ENCODE data around the gene GLT1D1. TPM values are rescaled to one million over a fixed set of nuclear protein-coding genes. Genes with fewer than 3 reads are reported as not detected.

Gene GLT1D1
- total RNA-seq, 2 experiments from 2014 or later: 0.30 to 0.53 TPM

DNA sequence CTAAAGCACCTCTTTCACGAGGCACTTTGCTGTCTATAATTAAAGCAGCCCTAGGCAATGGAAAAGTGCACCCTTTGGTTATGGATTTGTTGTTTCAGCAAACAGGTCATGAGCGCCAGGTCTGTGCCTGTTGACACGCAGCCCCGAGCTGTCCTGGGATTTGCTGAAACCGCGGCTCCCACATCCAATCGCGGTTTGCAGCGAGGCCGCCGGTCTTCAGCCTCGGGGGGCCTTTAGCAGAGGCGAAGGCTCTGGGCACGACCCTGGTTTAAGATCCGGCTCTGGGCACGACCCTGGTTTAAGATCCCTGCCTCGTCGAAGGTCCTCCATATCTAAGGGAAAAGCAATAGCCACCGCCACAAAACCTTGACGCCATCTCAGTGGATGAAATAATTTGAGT, 79.2 kb downstream of the GLT1D1 start:
- ATAC-seq: no peak

DNA sequence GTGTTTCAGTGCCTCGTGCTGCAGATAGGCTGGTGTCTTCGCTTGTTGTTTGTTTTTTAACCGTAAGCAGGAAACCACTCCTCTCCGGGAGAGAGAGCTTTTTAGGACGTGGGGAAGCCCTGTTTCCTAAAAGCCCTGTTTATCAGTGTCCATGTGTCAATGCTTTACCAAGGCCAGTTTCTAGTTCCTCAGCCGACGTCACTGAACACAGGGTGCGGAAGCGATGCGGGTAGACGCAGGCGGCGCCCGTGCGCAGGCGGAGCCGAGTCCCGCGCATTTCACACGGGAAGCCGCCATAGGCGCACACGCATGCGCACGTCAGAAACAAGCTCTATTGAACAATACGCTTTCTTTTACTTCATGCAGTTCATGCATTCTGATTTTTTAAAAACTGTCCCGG, 79.8 kb downstream of the GLT1D1 start:
- intact Hi-C loops (cut with DNase I, micrococcal nuclease): no loop called here
- Mint-ChIP-seq H3K36me3 (ENCODE audit: low read depth) (no peaks in the 10 kb centered on the region), H3K4me1 (peaks cover 9% of the 10 kb centered on the region), H3K27ac (no peak overlapping the region), H3K27me3 (peaks cover 11% of the 10 kb centered on the region), H3K4me3 (no peak overlapping the region), H3K9me3 (ENCODE audit: low read depth) (no peaks in the 10 kb centered on the region)
- ChIA-PET CTCF (no interaction called here), POLR2A (no interaction called here)
- ATAC-seq (no peak), DNase-seq (no peak)

More for the DNA sequence above, 79.2 kb downstream of the GLT1D1 start:
- Mint-ChIP-seq H3K36me3 (ENCODE audit: low read depth) (no peaks in the 10 kb centered on the region), H3K9me3 (ENCODE audit: low read depth) (no peaks in the 10 kb centered on the region), H3K27me3 (peaks cover 8% of the 10 kb centered on the region), H3K27ac (no peak overlapping the region), H3K4me3 (no peak overlapping the region), H3K4me1 (peaks cover 9% of the 10 kb centered on the region)
- ChIA-PET POLR2A (no interaction called here), CTCF (no interaction called here)
- DNase-seq: no peak
- intact Hi-C loops (cut with DNase I, micrococcal nuclease): no loop called here

DNA sequence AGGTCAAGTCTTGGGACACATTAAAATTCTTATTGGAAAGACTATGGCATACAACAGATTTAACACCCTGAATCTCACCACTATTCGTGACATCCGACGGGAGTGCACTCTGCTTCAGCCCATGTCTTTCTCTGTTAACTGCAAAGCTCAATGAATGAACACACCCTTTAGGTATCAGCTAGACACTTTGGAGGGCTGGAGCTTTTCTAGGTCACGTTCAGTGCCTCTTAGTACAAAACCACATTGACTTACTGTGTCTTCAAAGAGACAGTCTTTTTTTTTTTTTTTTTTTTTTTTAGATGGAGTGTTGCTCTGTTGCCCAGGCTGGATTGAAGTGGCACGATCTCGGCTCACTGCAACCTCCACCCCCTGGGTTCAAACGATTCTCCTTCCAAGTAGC, 80.6 kb downstream of the GLT1D1 start:
- Mint-ChIP-seq H3K9me3 (ENCODE audit: low read depth) (no peaks in the 10 kb centered on the region), H3K4me3 (no peak overlapping the region), H3K36me3 (ENCODE audit: low read depth) (no peaks in the 10 kb centered on the region), H3K27me3 (peaks cover 11% of the 10 kb centered on the region), H3K4me1 (peaks cover 9% of the 10 kb centered on the region), H3K27ac (no peak overlapping the region)
- POLR2A ChIA-PET: no interaction called here
- intact Hi-C loops (cut with DNase I, micrococcal nuclease): no loop called here
- CTCF ChIA-PET: no interaction called here
- ATAC-seq (no peak), DNase-seq (no peak)

DNA sequence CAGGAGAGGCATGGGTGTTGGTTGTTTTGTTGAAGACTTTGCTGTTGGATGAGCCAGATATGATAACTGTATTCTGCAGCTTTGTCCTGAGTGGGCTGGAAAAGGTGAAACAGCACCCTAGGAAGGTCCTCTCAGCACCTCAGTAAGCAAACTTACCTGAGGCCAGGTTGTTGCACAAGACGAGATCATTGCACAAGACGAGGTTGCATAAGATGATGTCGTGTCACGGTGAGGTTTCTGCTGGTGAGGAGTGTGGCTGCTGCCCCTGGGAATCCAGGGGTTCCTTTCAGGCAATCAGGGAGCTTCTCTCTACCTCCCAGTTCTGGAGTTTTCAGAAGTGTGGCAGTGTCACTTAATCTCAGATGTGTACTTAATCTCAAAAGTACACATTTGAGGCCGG, 85.6 kb downstream of the GLT1D1 start:
- no peak overlapping the region for H3K4me3 Mint-ChIP-seq
- no peak overlapping the region for H3K27ac Mint-ChIP-seq
- no peaks in the 10 kb centered on the region for H3K36me3 Mint-ChIP-seq (ENCODE audit: low read depth)
- CTCF ChIA-PET: interaction anchor here (1.4 kb wide), 1 partner anchor 10 kb away, joined by 3 read pairs; no protein-coding TSS in a partner anchor
- intact Hi-C loops (cut with DNase I, micrococcal nuclease): no loop called here
- no peaks in the 10 kb centered on the region for H3K9me3 Mint-ChIP-seq (ENCODE audit: low read depth)
- POLR2A ChIA-PET: no interaction called here
- H3K4me1 Mint-ChIP-seq: no peaks in the 10 kb centered on the region
- ATAC-seq (no peak), DNase-seq (no peak)
- peaks cover 5% of the 10 kb centered on the region for H3K27me3 Mint-ChIP-seq

DNA sequence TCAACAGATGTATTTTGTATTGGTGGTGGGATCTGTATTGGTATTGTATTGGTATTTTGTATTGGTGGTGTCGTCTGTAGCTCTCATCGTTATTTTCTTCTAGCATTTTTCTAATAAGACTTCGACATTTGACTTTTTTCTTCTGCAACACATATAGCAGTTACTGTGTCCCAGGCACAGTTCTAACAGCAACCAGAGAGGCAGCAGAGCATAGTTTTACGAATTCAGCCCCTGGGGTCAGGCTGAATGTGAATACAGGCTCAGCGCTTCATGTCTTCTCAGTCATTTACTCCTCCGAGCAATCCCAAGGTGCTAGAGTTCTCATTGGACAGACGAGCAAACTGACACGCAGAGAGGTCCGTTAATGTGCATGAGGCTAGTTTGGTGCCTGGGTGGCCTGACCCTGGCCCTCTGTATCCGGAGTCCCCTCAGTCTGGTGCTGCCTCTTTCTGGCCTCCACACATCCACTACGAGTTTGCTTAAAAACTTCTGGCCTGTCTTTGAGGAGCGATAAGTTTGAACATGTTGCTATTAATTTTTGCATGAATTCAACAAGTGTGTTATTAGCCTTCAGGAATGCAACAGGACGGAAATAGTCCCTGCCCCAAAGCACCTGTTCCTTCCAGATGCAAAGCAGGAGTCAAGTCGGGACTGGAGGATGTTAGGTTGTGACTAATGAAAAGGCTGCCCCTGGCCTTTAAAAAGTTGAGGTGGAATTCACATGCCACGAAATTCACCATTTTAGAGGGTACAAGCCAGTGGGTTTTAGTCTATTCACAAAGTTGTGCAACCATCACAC, 87.0 kb downstream of the GLT1D1 start:
- ChIA-PET POLR2A (no interaction called here), CTCF (interaction anchor here (0.7 to 0.8 kb wide), 2 partner anchors 20 to 28 kb away, joined by 3 read pairs; no protein-coding TSS in a partner anchor)
- intact Hi-C loops (cut with DNase I, micrococcal nuclease): no loop called here
- ATAC-seq (no peak), DNase-seq (no peak)
- Mint-ChIP-seq H3K9me3 (ENCODE audit: low read depth) (no peaks in the 10 kb centered on the region), H3K36me3 (ENCODE audit: low read depth) (no peaks in the 10 kb centered on the region), H3K27me3 (peaks cover 5% of the 10 kb centered on the region), H3K4me1 (no peaks in the 10 kb centered on the region), H3K27ac (no peak overlapping the region), H3K4me3 (no peak overlapping the region)

DNA sequence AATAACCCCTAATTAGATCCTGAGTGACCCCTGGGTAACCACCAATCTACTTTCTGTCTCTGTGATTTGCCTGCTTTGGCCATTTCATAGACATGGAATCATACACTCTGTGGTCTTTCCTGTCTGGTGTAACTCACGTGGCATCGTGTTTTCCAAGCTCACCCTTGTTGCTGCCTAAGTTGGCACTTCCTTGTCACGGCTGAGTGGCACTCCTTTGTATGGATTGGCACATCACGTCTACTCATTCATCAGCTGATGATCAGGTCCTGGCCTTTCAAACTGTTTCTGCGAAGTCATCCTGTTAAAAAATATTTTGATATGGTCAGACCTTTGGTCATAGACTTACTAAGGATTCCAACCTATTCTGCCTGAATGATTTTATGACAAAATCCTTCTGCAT, 87.7 kb downstream of the GLT1D1 start:
- H3K9me3 Mint-ChIP-seq (ENCODE audit: low read depth): no peaks in the 10 kb centered on the region
- ATAC-seq: no peak
- H3K27ac Mint-ChIP-seq: no peak overlapping the region
- POLR2A ChIA-PET: no interaction called here
- no peak for DNase-seq
- CTCF ChIA-PET: no interaction called here
- H3K36me3 Mint-ChIP-seq (ENCODE audit: low read depth): no peaks in the 10 kb centered on the region
- H3K4me3 Mint-ChIP-seq: no peak overlapping the region
- intact Hi-C loops (cut with DNase I, micrococcal nuclease): no loop called here
- no peaks in the 10 kb centered on the region for H3K4me1 Mint-ChIP-seq
- H3K27me3 Mint-ChIP-seq: peaks cover 5% of the 10 kb centered on the region

DNA sequence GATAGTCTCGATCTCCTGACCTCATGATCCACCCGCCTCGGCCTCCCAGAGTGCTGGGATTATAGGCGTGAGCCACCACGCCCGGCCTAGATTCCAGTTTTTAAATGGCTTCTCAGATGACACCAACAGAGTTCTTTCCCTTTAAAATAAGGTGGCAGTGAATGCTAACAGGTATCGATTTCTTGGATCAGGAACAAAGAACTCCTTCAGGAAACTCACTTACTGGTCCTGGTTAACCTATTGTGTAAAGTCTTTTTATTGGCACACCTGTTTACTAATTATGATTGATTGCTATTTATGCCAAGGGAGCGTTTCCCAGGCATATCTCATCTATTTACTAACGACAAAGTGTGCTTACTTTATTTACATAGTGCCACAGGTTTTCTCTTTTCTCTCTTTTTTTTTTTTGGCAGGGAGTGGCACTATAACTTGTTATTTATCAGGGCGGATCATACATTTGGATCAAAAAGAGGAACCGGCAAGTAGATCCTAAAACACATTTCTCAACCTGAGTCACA, 89.7 kb downstream of the GLT1D1 start:
- H3K27me3 Mint-ChIP-seq: no peaks in the 10 kb centered on the region
- intact Hi-C loops (cut with DNase I, micrococcal nuclease): no loop called here
- H3K4me3 Mint-ChIP-seq: no peak overlapping the region
- POLR2A ChIA-PET: no interaction called here
- H3K4me1 Mint-ChIP-seq: peaks cover 11% of the 10 kb centered on the region
- DNase-seq (no peak), ATAC-seq (no peak)
- no peak overlapping the region for H3K27ac Mint-ChIP-seq
- no peaks in the 10 kb centered on the region for H3K36me3 Mint-ChIP-seq (ENCODE audit: low read depth)
- no peaks in the 10 kb centered on the region for H3K9me3 Mint-ChIP-seq (ENCODE audit: low read depth)
- CTCF ChIA-PET: no interaction called here

DNA sequence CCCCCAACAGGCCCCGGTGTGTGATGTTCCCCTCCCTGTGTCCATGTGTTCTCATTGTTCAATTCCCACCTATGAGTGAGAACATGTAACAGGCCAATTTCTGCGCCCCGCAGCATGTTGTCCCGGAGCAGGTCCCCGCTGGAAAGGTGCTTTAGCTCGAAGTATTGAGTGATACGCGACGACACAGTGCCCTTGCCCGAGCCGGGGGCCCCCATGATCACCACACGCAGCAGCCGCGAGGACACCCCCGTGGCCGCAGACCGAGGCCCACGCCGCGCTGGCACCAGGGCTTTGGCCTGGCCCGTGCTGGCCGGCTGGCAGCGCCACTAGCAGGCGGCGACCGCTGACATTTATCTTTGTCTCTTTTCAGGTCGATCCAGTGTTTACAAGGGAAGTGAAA, 91.7 kb downstream of the GLT1D1 start:
- H3K36me3 Mint-ChIP-seq (ENCODE audit: low read depth): no peaks in the 10 kb centered on the region
- H3K4me1 Mint-ChIP-seq: peaks cover 28% of the 10 kb centered on the region
- ATAC-seq (no peak), DNase-seq (no peak)
- no peaks in the 10 kb centered on the region for H3K27me3 Mint-ChIP-seq
- no peak overlapping the region for H3K27ac Mint-ChIP-seq
- H3K4me3 Mint-ChIP-seq: no peak overlapping the region
- no peaks in the 10 kb centered on the region for H3K9me3 Mint-ChIP-seq (ENCODE audit: low read depth)
- intact Hi-C loops (cut with DNase I, micrococcal nuclease): no loop called here
- ChIA-PET POLR2A (no interaction called here), CTCF (no interaction called here)

DNA sequence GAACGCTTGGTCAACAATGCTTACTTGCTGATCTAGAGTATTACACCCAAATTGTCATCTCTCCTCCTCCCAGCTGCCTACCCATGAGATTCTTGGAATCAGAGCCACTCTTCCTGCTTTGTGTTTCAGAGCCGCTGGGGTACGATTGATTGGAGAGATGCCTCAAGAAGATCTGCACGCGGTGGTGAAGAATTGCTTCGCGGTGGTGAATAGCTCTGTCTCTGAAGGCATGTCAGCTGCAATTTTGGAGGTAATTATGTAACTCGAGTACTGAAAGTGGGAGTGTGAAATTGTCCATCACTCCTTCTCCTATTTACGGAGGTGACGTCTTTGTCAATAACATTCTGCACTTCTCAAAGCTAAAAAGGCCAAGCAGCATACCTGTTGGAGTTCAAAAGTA, 93.9 kb downstream of the GLT1D1 start:
- Mint-ChIP-seq H3K27me3 (no peaks in the 10 kb centered on the region), H3K4me3 (no peak overlapping the region), H3K4me1 (peaks cover 29% of the 10 kb centered on the region), H3K9me3 (ENCODE audit: low read depth) (no peaks in the 10 kb centered on the region), H3K36me3 (ENCODE audit: low read depth) (no peaks in the 10 kb centered on the region), H3K27ac (no peak overlapping the region)
- ChIA-PET CTCF (no interaction called here), POLR2A (no interaction called here)
- DNase-seq (no peak), ATAC-seq (no peak)
- intact Hi-C loops (cut with DNase I, micrococcal nuclease): no loop called here

DNA sequence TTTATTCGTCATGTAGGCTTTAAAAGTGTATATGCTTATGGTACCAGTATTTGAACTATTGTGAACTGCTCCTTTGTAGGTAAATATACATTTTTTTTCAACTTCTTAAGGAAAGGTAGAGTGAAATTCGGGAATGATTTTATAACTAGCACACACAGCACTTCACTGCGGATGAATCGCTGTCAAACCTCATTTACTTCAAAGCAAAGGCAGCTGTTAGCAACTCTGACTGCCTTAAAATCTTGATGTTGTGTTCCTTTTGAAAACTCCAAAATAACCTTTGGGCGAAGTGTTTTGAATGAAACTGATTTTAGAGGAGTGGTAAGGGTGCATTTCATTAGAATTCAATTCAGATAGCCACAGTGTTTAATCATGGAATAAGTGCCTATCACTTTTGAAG, 95.8 kb downstream of the GLT1D1 start:
- intact Hi-C loops (cut with DNase I, micrococcal nuclease): no loop called here
- DNase-seq (no peak), ATAC-seq (no peak)
- Mint-ChIP-seq H3K4me3 (no peak overlapping the region), H3K4me1 (peaks cover 29% of the 10 kb centered on the region), H3K27me3 (no peaks in the 10 kb centered on the region), H3K36me3 (ENCODE audit: low read depth) (no peaks in the 10 kb centered on the region), H3K27ac (no peak overlapping the region), H3K9me3 (ENCODE audit: low read depth) (no peaks in the 10 kb centered on the region)
- POLR2A ChIA-PET: interaction anchor here (0.6 kb wide), 1 partner anchor 166 kb away, joined by 3 read pairs; no protein-coding TSS in a partner anchor
- CTCF ChIA-PET: no interaction called here

DNA sequence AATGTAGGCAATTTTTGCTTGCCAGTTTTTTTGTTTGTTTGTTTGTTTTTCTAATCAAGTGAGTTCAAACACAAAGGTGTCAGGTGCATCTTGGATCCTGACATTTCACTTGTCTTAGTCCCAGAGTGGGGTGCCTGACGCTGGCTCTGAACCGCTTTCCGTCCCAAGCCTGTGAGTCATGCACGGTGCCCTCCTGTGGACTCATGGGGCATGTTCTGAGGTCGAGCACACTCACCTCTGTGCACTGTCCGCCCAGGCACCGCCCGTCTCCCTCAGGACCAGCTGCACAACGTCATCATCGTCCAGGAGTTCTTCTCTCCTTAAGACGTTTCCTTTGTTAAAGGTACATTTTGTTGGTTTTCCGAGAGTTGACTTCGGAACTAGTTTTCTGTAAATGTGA, 98.2 kb downstream of the GLT1D1 start:
- Mint-ChIP-seq H3K4me1 (peaks cover 29% of the 10 kb centered on the region), H3K27me3 (peaks cover 2% of the 10 kb centered on the region), H3K4me3 (no peak overlapping the region), H3K27ac (no peak overlapping the region), H3K36me3 (ENCODE audit: low read depth) (no peaks in the 10 kb centered on the region), H3K9me3 (ENCODE audit: low read depth) (no peaks in the 10 kb centered on the region)
- ChIA-PET POLR2A (no interaction called here), CTCF (no interaction called here)
- DNase-seq (no peak), ATAC-seq (no peak)
- intact Hi-C loops (cut with DNase I, micrococcal nuclease): no loop called here

DNA sequence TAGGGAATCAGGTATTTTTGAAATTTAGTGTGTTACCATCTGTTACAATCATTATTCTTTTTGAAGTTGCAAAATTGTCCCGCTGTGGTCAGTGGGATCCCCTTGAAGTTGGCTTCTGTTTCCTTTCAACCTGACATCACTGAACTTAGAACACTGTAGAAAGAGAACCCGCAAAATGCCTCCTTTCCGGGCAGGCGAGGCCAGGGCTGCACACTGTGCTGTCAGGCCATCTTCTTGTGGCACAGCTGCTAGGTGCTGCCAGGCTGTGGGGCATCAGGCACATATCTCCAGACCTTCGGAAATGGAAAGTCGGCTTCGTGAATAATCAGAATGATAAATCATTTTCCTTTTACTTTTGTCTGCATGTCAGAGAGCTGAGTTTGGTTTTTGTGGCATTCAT, 103.5 kb downstream of the GLT1D1 start:
- POLR2A ChIA-PET: no interaction called here
- H3K4me1 Mint-ChIP-seq: peaks cover 2% of the 10 kb centered on the region
- peaks cover 14% of the 10 kb centered on the region for H3K27me3 Mint-ChIP-seq
- H3K9me3 Mint-ChIP-seq (ENCODE audit: low read depth): peaks cover 2% of the 10 kb centered on the region
- CTCF ChIA-PET: no interaction called here
- no peak overlapping the region for H3K4me3 Mint-ChIP-seq
- no peak overlapping the region for H3K27ac Mint-ChIP-seq
- ATAC-seq: no peak
- DNase-seq: no peak
- H3K36me3 Mint-ChIP-seq (ENCODE audit: low read depth): no peaks in the 10 kb centered on the region
- intact Hi-C loops (cut with DNase I, micrococcal nuclease): no loop called here
